Stimulated activated CD8-positive, alpha-beta memory T cell treated with anti-CD3 and anti-CD28 coated beads, Interleukin-4, amount 100 ng/mL, for 1 hour (primary cell): ENCODE data around the gene RIOK2.

Source experiments
- DNase-seq, 2 donors: peaks; one replicate each; pipeline ENCODE4 v3.0.0-alpha.2; 2020; ENCODE audit warnings: low read depth in 2 of 2, low spot score in 1 of 2

The RIOK2 gene

GRCh38 chr5:97127727-97128126 lies 55.3 kb downstream of the RIOK2 start:
- DNase-seq: no peak

GRCh38 chr5:97125125-97125683 lies 57.8 kb downstream of the RIOK2 start:
- DNase-seq: no peak

- no peak for DNase-seq
Observed at GRCh38 chr5:97124335-97124734, 58.7 kb downstream of the RIOK2 start.

- no peak for DNase-seq
Observed at GRCh38 chr5:97121848-97122247, 61.2 kb downstream of the RIOK2 start.

GRCh38 chr5:97120195-97120594 lies 62.9 kb downstream of the RIOK2 start:
- no peak for DNase-seq

- no peak for DNase-seq
Observed at GRCh38 chr5:97119007-97119390, 64.0 kb downstream of the RIOK2 start.

- no peak for DNase-seq
Observed at GRCh38 chr5:97118261-97119006, 64.6 kb downstream of the RIOK2 start.

GRCh38 chr5:97115932-97116331 lies 67.1 kb downstream of the RIOK2 start:
- no peak for DNase-seq

GRCh38 chr5:97112230-97112629 lies 70.8 kb downstream of the RIOK2 start:
- DNase-seq: no peak

- no peak for DNase-seq
Observed at GRCh38 chr5:97111616-97112015, 71.4 kb downstream of the RIOK2 start.

GRCh38 chr5:97111004-97111403 lies 72.0 kb downstream of the RIOK2 start:
- no peak for DNase-seq
